Posterior vena cava (tissue), 2 donors: ENCODE data around the gene TBCCD1. TPM values are rescaled to one million over a fixed set of nuclear protein-coding genes. Genes with fewer than 3 reads are reported as not detected.
"Not testable (repeated sequence)": the region's sequence is repeated elsewhere in the genome, so short reads cannot be mapped to it uniquely, and the experiment has no call there.

Source experiments
- DNase-seq: peaks from one replicate; pipeline ENCODE4 v3.0.0-alpha.2; 2020; ENCODE audit warnings: low spot score
- intact Hi-C, 2 donors: fragments of 100-400 bp; cut with DNase I; formaldehyde crosslinking; loops; one replicate each; pipeline versions ENCODE4 v1.14.1 to v1.14.2; 2022 to 2023
- total RNA-seq, 2 donors: library from RNA; stranded (reverse); fragmentation: NEBNext Ultra II Directional; extraction: Animal tissue kit (Norgen Biotek cat#: 25700); gene quantifications; one replicate each; pipeline ENCODE4 v1.2.1, GENCODE V29; 2021
- donor health status: DM: yes; HTN: yes; CAD: no.
- donor health status: DM: yes; HTN: yes; CAD: no.

The TBCCD1 gene
- total RNA-seq, 2 donors from 2014 or later = 6.6 to 9.2 TPM

DNA sequence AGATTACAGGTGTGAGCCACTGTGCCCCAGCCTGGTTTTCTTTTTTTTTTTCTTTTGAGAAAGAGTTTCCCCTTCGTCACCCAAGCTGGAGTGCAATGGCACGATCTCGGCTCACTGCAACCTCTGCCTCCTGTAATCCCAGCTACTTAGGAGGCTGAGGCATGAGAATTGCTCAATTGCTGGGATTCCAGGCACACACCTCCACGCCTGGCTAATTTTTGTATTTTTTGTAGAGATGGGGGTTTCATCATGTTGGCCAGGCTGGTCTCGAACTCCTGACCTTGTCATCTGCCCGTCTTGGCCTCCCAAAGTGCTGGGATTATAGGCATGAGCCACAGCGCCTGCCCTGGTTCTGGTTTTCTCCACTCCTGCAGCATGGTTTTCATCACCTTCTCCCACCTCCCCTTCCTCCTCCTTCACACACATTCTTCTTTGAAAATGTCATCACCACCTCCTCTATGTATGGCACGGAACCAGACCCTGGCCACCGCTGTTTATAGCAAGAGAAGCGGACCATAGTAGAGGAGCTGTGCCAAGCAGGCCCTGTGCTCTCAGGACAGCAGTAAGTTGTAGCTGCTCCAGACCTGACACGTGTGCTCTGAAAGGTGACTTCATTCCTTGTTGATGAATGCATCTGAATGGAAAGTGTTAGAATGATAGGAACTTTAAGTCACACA lies 31.1 kb upstream of the TBCCD1 start:
- no peak for DNase-seq
- intact Hi-C loops = no loop called here

DNA sequence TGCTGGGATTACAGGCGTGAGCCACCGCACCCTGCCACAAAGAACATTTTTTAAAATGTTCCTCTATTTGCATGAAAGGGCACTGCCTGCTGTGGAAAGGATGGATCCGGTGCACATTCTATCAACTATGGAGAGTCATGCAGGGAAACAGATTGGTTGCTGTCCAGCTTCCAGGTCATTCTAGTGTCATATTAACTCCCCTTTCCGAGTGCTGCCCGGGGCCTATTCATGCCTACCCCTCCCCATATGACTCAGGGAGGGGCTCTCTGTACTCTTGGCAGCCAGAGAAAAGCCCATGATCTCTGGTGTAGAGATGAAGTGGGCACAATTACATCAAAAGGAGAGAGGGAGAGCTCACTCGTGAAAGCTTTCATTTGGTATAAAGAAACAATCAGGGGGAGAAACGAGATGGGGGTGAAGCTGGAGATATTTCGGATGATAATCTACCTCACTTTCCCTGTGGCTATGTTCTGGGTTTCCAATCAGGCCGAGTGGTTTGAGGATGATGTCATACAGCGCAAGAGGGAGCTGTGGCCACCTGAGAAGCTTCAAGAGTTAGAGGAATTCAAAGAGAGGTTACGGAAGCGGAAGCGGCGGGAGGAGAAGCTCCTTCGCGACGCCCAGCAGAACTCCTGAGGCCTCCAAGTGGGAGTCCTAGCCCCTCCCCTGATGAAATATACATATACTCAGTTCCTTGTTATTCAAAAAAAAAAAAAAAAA lies 29.6 kb upstream of the TBCCD1 start:
- intact Hi-C loops = no loop called here

GRCh38 chr3:186594591-186595113 lies 27.5 kb upstream of the TBCCD1 start:
- intact Hi-C loops = no loop called here
- DNase-seq = no peak

More for the DNA sequence above, 29.6 kb upstream of the TBCCD1 start:
- DNase-seq = no peak

DNA sequence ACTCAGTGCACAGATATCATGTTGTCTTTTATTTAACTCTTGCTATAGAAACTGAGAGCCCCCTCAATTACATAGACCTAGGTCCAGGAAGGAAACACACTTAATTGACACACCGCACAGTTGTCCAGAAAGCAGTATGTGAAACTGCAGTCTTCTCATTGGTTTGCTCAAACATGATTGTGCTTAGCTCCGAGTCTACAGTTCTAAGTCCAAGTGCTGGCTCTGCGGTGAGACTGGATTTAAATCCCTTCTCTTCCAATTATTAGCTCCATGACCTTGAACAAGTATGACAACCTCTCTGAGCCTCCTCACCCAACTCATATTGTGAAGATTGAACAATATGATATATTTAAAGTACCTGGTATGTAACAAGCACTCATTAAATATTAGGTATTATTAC lies 26.7 kb upstream of the TBCCD1 start:
- DNase-seq = no peak
- intact Hi-C loops = no loop called here

GRCh38 chr3:186592682-186593081 lies 25.5 kb upstream of the TBCCD1 start:
- intact Hi-C loops = no loop called here
- no peak for DNase-seq

GRCh38 chr3:186590580-186591295 lies 23.6 kb upstream of the TBCCD1 start:
- intact Hi-C loops = no loop called here
- no peak for DNase-seq

DNA sequence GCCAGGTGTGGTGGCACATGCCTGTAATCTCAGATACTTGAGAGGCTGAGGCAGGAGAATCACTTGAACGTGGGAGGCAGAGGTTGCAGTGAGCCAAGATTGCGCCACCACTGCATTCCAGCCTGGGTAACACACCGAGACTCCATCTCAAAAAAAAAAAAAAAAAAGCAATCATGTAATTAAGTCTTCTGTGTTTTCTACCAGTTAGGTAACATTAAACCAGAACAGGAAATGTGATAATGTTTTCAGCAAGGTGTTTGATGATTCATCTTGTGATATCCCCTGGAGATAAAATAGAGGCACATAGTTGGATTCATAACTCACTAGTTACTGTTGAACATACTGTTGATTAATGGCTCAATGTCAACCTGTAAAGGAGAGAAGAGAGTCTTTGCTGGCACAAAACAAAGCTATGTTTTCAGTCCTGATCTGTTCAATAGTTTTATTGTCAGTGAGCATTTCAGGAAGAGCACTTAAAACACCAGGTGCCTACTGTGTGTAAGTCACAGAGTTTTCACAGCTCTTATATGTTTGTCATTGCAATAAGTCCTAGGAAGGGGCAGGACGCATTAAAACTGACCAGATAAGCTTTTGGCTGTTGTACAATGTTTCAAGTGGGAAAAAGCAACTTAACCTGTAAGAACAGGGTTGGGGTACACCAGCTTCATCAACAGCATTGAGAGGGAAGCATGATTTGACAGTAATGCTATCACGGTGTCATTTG lies 22.9 kb upstream of the TBCCD1 start:
- intact Hi-C loops = no loop called here
- DNase-seq = no peak

DNA sequence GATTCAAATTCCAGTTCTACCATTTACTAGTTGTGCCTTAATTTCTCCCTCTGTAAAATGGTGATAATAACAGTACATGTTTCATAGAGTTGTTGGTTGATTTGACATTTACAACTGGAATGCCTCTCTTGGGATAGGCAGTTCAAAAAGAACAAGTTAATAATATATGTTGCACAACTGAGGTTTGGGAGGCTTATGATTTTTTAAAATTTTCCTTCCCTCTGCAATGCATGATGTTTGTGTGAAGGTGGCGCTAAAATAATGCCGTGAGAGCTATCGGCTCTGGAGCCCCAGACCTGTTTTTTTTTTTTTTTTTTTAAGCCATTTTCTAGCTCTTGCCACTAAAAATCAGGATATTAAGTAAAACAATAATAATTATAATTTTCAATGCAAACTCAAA lies 22.0 kb upstream of the TBCCD1 start:
- DNase-seq = no peak
- intact Hi-C loops = no loop called here

GRCh38 chr3:186588632-186589031 lies 21.5 kb upstream of the TBCCD1 start:
- no peak for DNase-seq
- intact Hi-C loops = no loop called here

DNA sequence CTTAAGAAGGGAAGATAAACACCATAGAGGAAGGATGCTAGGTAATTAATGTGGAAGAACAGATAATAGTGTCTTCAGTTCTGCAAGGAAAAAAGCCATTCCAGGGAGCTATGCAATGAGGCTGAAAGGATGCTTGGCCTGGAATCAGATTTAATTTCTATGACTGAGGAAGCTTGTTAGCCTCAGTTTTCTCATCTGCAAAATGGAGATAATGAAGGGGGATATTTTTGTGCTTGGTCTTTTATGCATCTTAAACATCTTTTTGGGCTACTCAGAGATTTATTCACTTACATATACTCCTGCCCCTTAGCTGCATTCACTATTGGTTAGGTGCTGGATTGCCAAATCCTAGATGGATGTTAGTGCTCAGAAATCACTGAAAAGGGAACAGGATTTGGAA lies 20.0 kb upstream of the TBCCD1 start:
- intact Hi-C loops = no loop called here

GRCh38 chr3:186586245-186586644 lies 19.1 kb upstream of the TBCCD1 start:
- intact Hi-C loops, DNase-seq: not testable (repeated sequence)

More for the DNA sequence above, 20.0 kb upstream of the TBCCD1 start:
- no peak for DNase-seq

DNA sequence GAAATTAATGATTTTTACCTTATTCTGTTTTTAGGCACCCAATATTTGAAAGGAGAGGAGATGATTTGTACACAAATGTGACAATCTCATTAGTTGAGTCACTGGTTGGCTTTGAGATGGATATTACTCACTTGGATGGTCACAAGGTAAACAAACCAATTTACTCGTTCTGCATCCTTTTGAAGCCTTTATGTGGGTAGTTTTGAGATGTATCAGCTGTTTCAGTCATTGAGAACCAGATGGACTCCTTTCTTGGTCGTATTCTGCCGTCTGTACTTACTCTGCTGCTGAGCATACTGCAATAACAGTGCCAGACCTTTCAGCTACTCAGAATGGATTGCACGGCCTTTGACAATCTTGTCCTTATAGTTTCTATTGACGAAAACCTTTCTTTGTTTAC lies 16.7 kb upstream of the TBCCD1 start:
- no peak for DNase-seq
- intact Hi-C loops = no loop called here

GRCh38 chr3:186582541-186582940 lies 15.4 kb upstream of the TBCCD1 start:
- DNase-seq = no peak
- intact Hi-C loops = no loop called here

- no peak for DNase-seq
- intact Hi-C loops = no loop called here
These were observed 13.6 kb upstream of the TBCCD1 start for GRCh38 chr3:186580785-186581184.

GRCh38 chr3:186577521-186577920 lies 10.4 kb upstream of the TBCCD1 start:
- intact Hi-C loops = no loop called here
- DNase-seq = no peak

DNA sequence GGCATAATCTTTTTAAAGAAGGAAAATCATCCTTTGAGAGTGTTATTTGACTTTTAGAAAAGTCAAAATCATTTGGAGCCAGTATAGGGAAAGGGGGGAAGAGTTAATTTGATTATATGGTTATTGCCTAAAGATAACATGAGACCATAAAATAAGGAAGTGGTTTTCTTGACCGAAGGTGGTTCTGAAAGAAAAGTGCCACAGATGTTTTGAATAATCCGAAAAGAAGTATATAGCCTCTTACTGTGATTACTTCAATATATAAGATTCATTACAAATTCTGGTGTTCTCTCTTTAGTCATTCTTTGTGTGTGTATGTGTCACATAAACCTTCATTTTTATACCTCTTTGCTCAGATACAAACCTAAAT lies 4.5 kb upstream of the TBCCD1 start:
- intact Hi-C loops = no loop called here
- no peak for DNase-seq

- no peak for DNase-seq
- intact Hi-C loops = no loop called here
These were observed 4.0 kb upstream of the TBCCD1 start for GRCh38 chr3:186570941-186571643.

GRCh38 chr3:186570096-186570940 lies 3.2 kb upstream of the TBCCD1 start, which contains the start of gene DNAJB11:
Gene DNAJB11, plus strand, starts transcription at chr3:186570720. Its CDS starts 178 bp downstream, at chr3:186570898.
- intact Hi-C loops = no loop called here
- DNase-seq = peak; percentile 100
